ENCODE results near the gene LHFPL5.

GRCh38 chr6:35844290-35844689 lies 39.1 kb downstream of the LHFPL5 start:
- TF ChIP-seq, protein P1, sequence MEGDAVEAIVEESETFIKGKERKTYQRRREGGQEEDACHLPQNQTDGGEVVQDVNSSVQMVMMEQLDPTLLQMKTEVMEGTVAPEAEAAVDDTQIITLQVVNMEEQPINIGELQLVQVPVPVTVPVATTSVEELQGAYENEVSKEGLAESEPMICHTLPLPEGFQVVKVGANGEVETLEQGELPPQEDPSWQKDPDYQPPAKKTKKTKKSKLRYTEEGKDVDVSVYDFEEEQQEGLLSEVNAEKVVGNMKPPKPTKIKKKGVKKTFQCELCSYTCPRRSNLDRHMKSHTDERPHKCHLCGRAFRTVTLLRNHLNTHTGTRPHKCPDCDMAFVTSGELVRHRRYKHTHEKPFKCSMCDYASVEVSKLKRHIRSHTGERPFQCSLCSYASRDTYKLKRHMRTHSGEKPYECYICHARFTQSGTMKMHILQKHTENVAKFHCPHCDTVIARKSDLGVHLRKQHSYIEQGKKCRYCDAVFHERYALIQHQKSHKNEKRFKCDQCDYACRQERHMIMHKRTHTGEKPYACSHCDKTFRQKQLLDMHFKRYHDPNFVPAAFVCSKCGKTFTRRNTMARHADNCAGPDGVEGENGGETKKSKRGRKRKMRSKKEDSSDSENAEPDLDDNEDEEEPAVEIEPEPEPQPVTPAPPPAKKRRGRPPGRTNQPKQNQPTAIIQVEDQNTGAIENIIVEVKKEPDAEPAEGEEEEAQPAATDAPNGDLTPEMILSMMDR (IDR thresholded peaks at IDR 0.05; ENCODE audit: insufficient read depth, low read length), result no peak
- TF ChIP-seq POLR2AphosphoS5 (IDR thresholded peaks at IDR 0.05; ENCODE audit: low read depth) (no peak), GABPA (IDR thresholded peaks at IDR 0.05; ENCODE audit: low read depth) (no peak)

All from HL-60 (cell line).